T-helper 9 cell (primary cell): Measurements from ENCODE around the gene MYO9A.
A peak's percentile ranks its signal among the peaks of the same experiment; 100 is the strongest.

Source experiments
- DNase-seq: peaks from one replicate; pipeline ENCODE4 v3.0.0-alpha.2; 2020
- total RNA-seq, 2 donors: gene quantifications; one replicate each; lab custom pipeline; 2026; lab: John Stamatoyannopoulos, UW

MYO9A gene, protein sequence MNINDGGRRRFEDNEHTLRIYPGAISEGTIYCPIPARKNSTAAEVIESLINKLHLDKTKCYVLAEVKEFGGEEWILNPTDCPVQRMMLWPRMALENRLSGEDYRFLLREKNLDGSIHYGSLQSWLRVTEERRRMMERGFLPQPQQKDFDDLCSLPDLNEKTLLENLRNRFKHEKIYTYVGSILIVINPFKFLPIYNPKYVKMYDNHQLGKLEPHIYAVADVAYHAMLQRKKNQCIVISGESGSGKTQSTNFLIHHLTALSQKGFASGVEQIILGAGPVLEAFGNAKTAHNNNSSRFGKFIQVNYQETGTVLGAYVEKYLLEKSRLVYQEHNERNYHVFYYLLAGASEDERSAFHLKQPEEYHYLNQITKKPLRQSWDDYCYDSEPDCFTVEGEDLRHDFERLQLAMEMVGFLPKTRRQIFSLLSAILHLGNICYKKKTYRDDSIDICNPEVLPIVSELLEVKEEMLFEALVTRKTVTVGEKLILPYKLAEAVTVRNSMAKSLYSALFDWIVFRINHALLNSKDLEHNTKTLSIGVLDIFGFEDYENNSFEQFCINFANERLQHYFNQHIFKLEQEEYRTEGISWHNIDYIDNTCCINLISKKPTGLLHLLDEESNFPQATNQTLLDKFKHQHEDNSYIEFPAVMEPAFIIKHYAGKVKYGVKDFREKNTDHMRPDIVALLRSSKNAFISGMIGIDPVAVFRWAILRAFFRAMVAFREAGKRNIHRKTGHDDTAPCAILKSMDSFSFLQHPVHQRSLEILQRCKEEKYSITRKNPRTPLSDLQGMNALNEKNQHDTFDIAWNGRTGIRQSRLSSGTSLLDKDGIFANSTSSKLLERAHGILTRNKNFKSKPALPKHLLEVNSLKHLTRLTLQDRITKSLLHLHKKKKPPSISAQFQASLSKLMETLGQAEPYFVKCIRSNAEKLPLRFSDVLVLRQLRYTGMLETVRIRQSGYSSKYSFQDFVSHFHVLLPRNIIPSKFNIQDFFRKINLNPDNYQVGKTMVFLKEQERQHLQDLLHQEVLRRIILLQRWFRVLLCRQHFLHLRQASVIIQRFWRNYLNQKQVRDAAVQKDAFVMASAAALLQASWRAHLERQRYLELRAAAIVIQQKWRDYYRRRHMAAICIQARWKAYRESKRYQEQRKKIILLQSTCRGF (N-terminal part only)
- 69.7 to 131 reads per million in 2 donors for total RNA-seq

DNA sequence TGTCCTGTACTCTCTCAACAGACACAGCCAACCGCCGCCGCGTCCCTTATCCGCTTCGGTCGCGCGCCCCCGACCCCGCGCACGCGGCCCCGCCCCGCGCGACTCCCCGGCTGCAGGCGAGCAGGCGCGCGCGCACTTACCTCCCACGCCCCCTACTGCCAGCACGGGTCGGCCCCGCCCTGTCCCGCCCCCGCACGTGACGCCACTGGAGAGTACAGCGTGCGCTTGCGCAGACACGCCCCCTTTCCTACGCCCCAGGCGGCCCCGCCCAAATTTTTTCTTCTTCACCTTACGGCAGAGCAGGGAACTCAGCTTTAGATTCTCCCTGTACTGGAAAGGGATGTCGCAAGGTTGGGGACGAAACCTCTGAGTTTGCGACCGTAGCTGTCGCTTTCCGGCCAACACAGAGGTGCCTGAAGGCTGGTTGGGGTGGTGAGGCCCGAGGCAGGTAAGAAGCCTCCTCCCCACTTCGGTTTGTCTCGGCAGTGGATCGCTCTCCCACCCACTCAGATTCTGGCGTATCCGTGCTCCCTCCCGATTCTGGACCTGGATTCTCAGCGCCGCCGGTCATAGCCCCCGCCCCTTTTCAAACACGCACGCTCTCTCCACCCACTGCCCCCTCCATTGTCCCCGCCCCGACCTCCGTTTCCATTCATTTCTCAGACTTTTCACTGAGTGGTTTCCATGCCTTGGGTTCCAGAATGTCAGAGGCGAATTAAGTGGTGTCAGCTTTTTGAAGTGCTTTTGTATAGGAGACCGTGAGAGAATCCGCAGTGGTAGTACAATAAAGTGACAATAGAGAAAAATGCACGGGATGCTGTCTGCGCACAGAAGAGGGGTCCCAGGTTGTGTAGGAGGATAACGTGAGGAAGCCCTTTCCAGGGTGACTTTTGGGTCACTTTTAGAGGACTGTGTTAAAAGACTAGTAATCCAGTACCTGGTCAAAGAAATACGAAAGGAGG lies at the start of gene MYO9A, which contains the start of gene SENP8:
Gene MYO9A, minus strand, starts transcription at position 134 of the 962 bp plus-strand sequence. CDS start 71,587 bp downstream, outside the sequence.
Gene SENP8, plus strand, starts transcription at position 387 of the 962 bp plus-strand sequence. CDS start 21,221 bp downstream, outside the sequence.
- DNase-seq = peak; percentile 99

DNA sequence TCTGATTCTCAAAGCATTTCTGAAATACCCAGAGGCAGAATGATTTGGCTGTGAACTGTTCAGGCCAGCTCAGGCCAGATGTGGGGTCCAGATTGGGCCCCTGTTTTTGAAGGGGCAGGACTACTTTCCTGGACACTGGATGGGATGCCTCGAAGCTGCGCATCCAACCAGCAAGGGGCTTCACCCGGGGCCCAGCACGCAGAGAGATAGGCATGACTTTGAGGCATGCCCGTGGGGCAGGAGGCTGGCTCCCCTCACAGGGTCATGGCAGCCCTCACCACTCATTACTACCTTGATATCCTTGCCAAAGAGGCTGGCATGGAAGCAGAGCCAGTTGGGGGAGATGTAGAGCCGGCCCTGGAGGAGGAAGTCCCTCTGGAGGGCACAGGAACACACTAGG lies 49.5 kb upstream of the MYO9A start:
- no peak for DNase-seq

DNA sequence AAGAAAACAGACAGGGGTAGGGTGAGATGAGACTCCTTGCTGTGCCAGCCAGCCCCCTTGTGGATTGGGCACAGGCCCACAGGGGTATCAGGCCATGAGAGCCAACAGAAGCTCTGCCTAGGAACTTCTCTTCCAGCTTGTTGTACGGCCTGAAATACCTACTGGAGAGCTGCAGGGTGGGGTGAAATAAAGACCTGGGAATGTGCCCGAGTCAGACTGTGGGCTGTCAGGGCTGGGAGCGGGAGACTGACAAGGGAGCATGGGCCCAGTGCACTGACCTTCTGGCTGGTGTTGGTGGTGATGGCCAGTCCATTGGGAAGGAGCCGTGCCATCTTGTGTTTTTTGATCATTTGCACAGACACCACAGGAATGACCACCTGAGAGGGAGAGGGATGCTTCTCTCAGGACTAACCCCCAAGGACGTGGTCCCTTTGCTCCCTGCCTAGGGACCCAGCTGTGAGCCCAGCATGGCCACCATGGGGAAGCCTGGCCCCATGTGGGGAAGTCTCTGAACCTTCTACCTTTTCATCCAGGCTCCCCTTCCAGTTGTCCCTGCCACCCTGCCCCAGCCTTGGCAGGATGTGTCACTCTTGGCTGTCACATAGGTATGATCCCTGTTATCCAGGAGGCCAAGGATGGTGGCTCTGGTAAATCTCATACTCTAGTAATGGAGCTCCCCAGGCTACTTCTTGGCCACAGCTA lies 48.9 kb upstream of the MYO9A start:
- DNase-seq = no peak

DNA sequence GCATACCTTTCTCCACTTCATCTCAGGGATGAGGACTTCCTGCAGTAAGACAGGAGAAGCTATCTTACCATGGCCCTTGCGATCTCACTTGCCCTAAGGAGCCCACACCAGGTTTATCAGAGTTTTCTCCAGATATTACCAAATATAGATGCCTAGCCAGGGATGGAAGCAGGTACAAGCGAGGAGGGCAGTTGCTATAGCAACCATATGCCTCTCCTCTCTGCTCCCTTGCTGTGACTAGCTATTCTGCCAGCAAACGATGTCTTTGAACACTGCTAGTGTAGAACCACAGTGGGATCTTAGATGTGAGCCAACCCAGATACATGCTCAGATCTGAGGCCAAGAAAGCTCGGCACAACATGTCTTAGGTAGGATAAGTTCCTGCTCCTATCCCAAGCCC lies 45.8 kb upstream of the MYO9A start:
- DNase-seq = no peak

DNA sequence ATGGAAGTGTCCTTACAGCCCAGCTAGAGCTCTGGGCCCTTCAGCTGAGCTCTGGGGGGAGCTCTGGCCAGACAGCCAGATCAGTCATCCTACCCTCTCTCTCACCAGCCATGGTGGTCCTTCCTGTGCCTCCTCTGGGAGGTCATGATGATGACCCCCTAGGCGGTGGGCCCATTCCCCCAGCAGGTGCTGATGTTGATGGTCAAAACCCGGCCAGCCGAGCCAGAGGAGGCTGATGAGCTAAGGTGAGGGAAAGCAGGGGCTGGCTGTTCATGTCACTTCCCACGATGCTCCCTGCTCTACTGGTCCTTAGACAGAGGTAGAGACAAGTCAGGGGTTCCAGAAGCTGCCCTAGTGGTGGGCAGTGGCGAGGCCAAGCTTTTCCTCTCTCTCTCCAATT lies 44.6 kb upstream of the MYO9A start:
- DNase-seq = no peak

DNA sequence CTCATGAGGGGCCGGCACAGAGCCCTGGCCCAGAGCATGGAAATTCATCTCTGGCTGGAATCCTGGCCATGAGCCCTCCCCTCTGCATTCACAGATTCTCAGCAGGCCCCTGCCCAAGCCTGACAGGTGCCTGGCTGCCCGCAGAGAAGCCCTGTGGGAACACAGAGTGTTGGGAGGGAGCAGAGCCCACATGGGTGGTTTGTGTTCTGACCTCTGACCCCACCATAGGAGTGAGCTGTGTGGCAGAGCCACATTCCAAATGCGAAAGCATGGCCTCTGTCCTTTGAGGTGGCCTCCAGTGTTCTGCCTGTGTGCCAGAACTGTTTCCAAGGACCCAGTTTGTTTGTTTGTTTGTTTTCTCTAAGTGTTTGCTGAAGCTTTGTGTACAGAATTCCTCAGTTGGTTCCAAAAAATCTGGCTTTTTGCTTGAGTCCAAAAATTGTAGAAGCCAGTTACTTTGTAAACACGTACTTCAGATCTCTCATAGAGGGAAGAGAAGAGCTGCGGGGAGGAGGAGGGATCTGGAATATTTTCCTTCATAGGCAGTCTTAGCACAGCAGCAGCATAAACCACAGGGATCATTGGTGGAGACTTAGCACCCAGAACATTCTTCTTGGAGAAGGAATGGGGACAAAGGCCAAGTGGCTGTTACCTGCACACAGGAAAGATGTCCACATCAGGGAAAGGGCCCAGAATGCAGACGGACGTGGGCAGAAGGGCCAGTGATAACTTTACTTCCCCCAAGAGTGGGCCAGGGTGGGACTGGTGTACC lies 43.6 kb upstream of the MYO9A start:
- DNase-seq = no peak

DNA sequence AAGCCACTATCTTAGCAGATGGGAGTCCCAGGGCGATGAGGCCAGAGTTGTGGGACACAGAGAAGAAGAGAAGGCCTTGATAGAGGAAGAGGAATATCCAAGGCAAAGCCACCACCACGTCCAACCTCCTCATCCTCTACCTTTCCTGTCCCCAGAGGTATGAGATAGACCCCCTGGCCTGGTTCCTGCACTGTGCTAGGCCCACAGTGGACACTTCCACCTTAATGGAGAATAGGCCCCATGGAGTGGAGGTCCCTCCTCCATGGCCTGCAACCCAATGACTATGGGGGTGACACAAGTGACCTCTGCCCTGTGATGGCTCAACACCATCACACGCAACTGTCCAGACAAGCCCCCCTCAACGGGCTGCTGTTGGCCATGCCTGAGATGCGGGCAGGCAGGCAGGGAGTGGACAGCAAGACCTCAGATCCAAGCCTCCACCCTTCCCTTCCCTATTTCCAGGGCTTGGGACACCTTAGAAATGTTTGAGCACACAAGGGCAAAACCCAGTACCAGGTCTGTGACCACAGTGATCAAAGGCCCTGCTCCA lies 42.8 kb upstream of the MYO9A start:
- DNase-seq = no peak

DNA sequence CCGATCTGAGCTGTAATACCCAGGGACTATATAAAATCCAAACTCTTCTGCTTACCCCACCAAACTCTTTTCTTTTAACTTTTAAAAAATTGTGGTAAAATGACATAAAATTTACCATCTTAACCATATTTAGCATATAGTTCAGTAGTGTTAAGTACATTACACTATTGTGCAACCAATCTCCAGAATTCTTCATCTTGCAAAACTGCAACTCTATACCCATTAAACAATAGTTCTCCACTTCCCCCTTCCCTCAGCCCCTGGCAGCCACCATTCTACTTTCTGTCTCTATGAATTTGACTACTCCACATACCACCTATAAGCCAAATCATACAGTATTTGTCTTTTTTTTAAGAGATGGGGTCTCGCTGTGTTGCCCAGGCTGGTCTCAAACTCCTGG lies 39.0 kb upstream of the MYO9A start:
- DNase-seq = no peak

DNA sequence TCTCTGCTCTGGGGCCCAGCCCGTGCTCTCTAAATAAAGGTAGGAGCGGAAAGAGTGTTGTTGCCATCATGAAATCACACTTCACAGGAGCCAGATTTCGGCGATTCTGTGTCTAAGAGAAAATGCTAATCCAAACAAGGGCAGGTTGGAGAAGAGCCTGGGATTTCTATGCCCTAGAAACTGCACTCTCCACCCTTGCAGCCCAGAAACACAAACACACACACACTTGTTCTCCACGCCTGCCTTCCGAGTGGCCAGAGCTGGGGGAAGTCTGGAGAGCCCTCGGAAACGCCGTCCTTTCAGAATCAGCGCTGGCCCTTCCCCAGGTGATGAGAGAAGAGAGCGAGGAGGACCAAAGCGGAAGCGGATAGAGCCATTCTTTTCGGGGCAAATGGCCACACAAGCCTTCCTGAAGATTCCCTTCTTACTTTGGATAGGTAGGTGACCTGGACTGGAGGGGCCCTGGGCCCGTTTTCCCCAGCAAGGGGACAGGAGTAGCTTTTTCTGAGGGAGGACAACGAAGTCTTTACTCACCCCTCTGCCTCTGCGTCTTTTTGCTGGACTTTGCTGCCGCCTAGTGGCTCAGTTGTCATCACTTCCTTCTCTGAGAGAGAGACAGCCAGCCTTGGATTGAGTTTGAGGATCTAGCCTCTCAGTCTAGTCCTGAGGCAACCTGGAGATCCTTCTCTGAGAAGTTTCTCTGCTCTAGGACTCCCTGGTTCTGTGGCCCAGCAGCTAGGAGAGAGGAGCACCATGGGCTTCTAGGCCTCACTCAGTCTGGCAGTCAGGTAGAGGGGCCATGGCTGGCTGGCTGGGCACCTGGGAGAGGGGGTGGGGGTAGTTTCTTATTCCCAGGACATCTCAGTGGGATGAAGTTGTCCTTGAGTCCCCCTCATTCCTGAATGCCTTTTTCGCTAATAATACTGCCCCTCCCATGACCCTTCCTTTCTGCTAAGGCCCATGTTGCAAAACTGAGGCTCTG lies 38.0 kb upstream of the MYO9A start:
- peak; percentile 79 for DNase-seq

DNA sequence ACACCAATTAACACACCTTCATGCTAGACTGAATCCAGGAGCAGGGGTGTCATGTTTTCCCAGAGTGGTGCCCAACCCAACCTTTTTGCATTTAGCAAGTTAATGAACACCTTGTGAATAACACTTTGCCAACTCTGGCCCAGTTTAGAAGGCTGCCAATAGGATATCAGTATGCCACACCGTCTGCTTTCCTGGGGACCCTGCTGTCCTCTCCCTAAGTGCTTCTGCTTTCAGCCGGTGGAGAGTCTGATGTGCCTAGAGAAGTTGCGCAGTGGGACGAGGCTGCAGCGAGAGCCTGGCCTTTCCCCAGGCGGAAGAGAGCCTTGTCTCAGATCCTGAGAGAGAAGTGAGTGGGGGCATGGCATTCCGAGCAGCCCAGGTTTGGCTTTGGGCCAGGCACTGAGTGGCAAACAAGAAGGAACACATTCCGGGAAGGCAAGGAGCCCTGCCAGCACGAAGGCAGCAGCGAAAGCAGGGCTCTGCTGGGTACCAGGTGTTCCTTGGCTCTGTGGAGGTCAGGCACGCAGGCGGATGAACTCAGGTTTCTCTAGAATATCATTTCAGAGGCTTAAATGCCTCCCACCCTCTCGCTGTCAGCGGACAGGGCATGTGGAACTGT lies 37.2 kb upstream of the MYO9A start:
- no peak for DNase-seq

DNA sequence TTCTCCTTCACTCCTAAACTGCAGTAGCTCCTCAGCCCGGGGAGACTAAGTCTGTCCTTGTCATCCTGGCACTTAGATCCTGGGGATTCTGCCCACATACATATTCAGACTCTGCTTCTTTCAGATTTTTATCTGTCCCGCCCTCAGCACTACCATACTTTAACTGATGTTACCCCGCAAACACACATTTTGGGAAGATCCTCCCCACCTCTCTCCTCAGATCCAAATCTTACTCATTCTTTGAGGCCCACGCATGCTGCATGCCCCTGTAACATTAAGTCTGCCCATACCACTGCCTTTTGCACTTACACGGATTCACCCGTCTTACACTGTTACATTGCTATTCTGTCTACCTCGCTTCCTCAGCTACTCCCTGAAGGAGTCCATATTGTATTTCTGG lies 36.4 kb upstream of the MYO9A start:
- no peak for DNase-seq

DNA sequence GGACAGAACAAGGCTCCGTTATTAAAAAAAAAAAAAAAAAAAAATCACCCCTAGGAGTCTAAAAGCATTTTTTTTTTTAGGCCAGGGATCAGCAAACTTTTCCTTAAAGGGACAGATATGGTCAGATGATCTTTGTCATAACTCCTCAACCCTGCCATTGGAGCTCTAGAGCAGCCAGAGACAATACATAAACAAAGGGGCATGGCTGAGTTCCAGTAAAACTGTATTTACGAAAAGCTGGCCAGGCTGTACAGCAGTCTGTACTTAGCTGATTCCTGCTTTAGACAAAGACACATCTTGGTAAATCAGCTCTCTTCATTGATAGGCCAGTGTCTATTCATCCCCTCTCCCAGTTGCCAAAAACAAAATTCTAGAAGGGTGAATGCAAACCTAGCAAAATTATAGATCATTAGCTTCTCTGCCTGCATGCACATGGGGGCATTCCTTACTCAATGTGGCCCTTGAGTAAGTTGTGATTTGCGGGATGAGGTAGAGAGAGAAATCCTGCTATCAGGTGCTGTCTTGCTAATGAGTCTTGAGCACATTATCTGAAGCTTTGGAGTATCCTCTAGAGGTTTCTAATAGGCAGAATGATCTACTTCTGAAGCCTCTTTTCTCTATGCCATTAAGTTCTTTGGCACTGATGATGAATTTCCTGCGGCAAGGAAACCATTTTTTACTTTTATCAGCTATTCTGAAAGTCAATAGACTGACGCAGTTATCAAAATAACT lies 35.5 kb upstream of the MYO9A start:
- no peak for DNase-seq

DNA sequence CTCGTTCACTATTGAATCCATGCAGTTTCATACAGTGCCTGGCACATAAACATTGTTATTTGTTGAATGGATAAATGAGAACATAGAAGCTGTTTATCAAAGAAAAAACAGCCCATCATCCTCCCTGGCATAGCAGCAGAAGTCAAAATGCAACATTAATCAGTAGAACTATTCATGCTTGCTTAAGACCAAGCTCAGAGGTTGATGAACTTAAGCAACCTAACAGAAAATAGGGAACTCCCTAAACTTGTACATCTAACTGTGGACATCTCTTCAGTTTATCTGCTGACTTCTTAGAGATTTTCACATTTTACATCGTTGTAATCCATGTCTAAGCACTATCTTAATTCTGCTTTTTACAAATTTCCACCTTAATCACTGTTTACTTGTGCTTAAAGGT lies 29.5 kb upstream of the MYO9A start:
- DNase-seq = no peak

DNA sequence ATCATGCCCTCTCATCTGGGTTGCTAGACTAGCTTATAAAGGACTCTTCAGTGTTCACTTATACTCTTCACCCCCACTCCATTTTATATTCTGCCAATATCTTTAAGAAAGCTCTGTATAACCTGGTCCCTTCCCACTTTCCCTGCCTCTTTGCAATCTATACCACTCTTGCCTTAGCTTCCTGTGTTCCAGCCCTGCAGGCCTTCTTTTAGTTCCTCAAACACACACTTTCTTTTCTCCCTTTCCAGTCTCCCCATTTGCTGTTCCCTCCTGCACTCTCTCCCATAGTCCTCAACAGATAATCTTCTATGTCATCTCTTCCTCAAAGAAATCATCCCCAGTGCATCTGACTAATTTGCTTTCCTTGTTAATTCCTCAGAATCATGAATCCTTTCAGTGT lies 29.0 kb upstream of the MYO9A start:
- no peak for DNase-seq

DNA sequence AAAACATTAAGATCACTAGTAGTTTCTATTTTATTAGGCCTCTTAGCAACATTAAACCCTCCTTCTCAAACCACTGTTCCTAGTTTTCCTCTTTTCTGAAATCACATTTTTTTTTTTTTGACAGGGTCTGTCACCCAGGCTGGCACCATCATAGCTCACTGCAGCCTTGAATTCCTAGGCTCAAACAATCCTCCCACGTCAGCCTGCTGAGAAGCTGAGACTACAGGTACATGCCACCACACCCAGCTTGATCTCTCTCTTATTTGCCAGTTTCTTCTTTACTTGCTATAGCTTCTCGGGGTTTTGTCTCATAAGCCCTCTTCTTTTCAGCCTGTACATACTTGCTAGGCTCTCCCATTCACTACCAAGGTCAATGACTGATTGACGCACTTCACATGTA lies 28.3 kb upstream of the MYO9A start:
- DNase-seq = no peak

DNA sequence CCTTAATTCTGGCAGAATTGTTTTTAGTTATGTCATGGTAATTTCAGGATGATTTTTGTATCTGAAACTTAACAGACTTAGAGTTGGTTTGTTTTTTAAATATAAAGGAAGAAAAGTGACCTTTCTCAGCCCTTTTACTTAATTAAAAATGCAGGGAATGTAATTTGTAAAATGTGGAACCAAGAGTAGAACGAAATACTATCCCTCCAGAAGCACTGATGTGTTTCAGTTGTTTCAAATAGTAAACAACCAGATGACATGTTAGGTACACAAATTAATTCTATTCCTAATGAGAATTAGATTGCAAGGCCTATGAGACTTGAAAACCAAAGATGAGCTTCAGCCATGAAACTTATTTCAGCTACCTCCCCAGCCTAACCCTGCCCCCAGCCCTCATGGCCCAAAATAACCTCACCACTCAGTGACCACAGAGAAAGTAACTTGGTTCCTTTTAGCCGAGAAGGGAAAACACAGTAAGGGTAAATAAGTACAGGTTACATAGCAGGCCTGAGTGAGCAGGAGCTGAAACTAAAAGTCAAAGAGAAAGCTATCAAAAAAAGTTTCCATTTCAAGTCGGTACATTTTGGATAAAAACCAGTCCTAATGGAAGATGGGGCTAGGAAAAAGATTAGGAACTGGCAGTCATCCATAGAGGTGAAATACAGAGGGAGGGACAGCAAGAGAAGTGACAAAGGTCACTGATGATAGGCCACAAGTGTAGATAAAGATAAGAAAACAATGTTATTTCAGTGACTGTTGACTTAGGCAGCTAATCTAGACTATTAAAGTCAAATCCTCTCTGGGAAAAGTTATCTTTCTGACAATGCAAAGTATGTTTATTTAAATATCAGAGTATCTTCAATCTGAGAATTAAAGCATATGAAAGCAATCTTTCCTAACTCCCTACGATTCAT lies 23.5 kb upstream of the MYO9A start:
- DNase-seq = no peak
